AG04450 (cell line): Measurements from ENCODE around the gene TNC. TPM values are rescaled to one million over a fixed set of nuclear protein-coding genes. Genes with fewer than 3 reads are reported as not detected.

Source experiments
- CTCF ChIA-PET: fragments of 300-600, 350-600 bp; formaldehyde crosslinking; extraction: SDS; loops from one replicate; lab custom pipeline; 2022; ENCODE audit warnings: antibody characterized with exemption, inconsistent platforms; lab: Charles Lee
- POLR2A ChIA-PET: fragments of 350-600 bp; formaldehyde crosslinking; extraction: SDS; loops from one replicate; lab custom pipeline; 2021; ENCODE audit warnings: antibody characterized with exemption, inconsistent platforms; lab: Yijun Ruan, JAX
- DNase-seq: peaks from one replicate; pipeline ENCODE4 v3.0.0-alpha.2; 2011; ENCODE audit warnings: low read depth, low spot score
- H3K27ac ChIP-seq: one replicate; pipeline ENCODE4 v1.5.1; 2012; ENCODE audit warnings: low read depth, low read length, control low read depth
- H3K27me3 ChIP-seq: one replicate; pipeline ENCODE4 v1.6.0; 2012; ENCODE audit warnings: low read length; ENCODE audit not compliant: control insufficient read depth, insufficient read depth
- H3K4me3 ChIP-seq: 2 replicates; pipeline ENCODE4 v1.5.1; 2011; ENCODE audit warnings: mild to moderate bottlenecking, low read depth, low read length, control low read depth
- H3K9me3 ChIP-seq: 2 replicates; pipeline ENCODE4 v1.5.1; 2012; ENCODE audit warnings: low read length; ENCODE audit not compliant: control insufficient read depth, insufficient read depth
- polyA plus RNA-seq: library from polyadenylated mRNA; depleted of rRNA; stranded (reverse); fragments of >200 nt; gene quantifications from 2 replicates; pipeline ENCODE4 v1.2.3, GENCODE V29; 2011
- TF ChIP-seq, protein P1 (sequence below): IDR thresholded peaks from 2 replicates; pipeline ENCODE4 v1.5.1; 2011; ENCODE audit warnings: low read depth, low read length, control low read depth, inconsistent platforms

The TNC gene
- polyA plus RNA-seq, 1 experiment, result 265 TPM

DNA sequence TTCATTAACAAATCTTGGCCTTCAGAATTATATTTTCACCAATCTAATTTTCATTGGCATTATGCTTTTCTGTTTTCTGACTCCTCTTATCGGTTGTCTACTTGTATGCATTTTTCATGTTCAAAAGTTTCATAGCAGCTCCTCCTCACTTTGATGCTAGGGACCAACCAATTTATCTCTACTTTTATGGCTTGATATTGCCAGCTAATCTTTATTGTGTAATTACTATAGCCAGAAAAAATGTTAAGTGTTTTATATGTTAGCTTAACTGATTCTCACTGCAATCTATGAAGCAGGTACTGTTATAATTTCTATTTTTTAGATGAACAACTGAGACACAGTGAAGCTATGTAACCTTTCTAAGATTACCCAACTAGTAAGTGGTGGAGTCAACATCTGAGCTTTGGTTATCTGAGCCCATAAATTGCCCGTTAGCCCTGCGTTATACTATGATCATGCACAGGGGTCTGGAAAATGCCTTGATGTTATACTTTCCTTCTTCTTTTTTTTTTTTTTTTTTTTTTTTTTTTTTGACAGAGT is 34.4 kb upstream of the TNC start:
- no peak overlapping the region for H3K27ac ChIP-seq
- no peaks in the 10 kb centered on the region for H3K9me3 ChIP-seq
- POLR2A ChIA-PET, result interaction anchor here (0.7 kb wide), 1 partner anchor 113 kb away, joined by 10 read pairs; no protein-coding TSS in a partner anchor
- no peaks in the 10 kb centered on the region for H3K27me3 ChIP-seq
- TF ChIP-seq, protein P1, sequence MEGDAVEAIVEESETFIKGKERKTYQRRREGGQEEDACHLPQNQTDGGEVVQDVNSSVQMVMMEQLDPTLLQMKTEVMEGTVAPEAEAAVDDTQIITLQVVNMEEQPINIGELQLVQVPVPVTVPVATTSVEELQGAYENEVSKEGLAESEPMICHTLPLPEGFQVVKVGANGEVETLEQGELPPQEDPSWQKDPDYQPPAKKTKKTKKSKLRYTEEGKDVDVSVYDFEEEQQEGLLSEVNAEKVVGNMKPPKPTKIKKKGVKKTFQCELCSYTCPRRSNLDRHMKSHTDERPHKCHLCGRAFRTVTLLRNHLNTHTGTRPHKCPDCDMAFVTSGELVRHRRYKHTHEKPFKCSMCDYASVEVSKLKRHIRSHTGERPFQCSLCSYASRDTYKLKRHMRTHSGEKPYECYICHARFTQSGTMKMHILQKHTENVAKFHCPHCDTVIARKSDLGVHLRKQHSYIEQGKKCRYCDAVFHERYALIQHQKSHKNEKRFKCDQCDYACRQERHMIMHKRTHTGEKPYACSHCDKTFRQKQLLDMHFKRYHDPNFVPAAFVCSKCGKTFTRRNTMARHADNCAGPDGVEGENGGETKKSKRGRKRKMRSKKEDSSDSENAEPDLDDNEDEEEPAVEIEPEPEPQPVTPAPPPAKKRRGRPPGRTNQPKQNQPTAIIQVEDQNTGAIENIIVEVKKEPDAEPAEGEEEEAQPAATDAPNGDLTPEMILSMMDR, result no peak
- no peak overlapping the region for H3K4me3 ChIP-seq
- no peak for DNase-seq
- CTCF ChIA-PET, result no interaction called here

DNA sequence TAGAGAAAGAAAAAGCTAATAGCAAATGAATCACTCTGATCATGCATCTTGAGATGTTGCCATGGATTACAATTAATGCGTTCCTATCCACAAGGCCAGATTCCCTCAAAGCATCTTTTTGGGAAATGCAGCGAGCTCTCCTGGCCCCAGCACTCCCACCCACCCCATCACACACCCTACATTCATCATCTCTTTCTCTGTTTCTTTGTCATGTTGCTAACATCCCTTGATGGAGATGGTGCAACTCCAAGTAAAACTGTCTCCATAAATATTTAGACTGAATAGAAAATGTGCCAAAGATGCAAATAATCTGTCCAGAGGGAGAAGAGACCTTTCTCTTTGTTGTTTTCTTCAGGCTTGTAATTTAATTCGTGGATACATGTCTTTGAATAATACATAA is 30.8 kb upstream of the TNC start:
- Histone ChIP-seq H3K4me3 (no peak overlapping the region), H3K9me3 (no peaks in the 10 kb centered on the region), H3K27me3 (no peaks in the 10 kb centered on the region), H3K27ac (no peak overlapping the region)
- ChIA-PET CTCF (interaction anchor here (1.1 to 1.5 kb wide), 2 partner anchors 26 to 62 kb away, joined by 3 read pairs; no protein-coding TSS in a partner anchor), POLR2A (no interaction called here)
- TF ChIP-seq, protein P1, result no peak
- no peak for DNase-seq

DNA sequence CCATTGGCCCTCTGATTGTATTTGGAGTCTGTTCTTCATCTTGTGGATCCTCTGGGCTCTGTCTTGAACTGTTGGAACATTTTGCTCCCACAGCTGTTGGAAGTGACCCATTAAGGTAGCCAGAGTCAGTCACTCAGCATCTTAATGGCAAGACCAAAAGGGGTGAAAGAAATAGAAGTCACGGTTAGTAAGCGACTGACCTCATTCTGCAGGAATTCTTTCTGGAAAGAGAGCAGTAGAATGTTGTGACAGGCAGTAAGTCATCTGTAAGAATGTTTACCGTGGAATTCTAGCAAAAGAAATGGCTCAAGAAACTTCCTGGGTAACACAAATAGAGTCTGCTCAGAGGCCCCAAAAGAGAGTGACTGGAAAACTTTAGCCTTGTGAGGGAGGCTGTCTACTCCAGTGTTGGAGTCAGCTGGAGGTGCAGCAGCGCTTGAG is 28.6 kb upstream of the TNC start:
- DNase-seq, result peak; percentile 85
- Histone ChIP-seq H3K27me3 (no peaks in the 10 kb centered on the region), H3K9me3 (no peaks in the 10 kb centered on the region; the same call in 1 of the 2 replicates), H3K4me3 (no peak overlapping the region), H3K27ac (peak overlapping the region; percentile 79)
- TF ChIP-seq, protein P1, result no peak
- ChIA-PET POLR2A (no interaction called here), CTCF (no interaction called here)

DNA sequence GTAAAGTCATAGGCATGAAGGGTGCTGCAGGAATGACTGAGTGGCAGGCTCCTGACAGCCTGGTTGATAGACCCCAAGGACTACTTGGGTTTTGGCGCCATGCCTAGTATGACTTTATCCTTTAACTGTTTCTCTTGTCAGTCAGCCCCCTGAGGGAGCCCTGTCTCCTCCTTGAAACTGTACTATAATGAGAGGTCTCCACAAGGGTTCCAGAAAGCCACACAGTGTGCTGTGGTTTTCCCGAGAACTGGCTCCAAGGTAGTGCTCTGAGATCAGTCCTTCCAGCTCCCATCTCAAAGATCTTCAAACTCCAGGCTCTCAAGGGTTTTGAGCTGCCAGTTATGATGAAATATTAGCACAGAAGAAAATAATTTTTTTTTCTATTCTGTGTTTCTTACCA is 26.7 kb upstream of the TNC start:
- Histone ChIP-seq H3K9me3 (no peaks in the 10 kb centered on the region; the same call in 1 of the 2 replicates), H3K27me3 (no peaks in the 10 kb centered on the region), H3K27ac (no peak overlapping the region), H3K4me3 (no peak overlapping the region)
- DNase-seq, result no peak
- TF ChIP-seq, protein P1, result no peak
- ChIA-PET POLR2A (interaction anchor here (0.7 kb wide), 1 partner anchor 27 kb away, joined by 5 read pairs; the partner anchor contains the start of gene TNC), CTCF (no interaction called here)

DNA sequence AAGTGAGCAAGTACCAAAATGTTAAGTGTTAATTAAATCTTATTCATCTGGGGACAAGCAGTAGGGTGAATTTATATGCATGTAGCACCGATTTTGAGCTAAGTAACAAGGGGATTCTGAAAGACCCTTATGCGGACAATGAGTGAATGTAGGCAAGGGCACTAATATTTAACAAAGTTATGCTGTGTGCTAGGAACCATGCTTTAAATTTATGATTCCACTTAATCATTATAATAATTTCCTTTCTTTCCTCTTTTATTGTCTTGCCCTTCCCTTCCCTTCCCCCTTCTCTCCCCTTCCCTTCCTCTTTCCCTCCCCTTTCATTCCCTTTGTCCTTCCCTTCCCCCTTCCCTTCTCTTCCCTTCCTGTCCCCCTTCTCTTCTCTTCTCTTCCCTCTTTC is 25.7 kb upstream of the TNC start:
- Histone ChIP-seq H3K27ac (no peak overlapping the region), H3K9me3 (no peaks in the 10 kb centered on the region; the same call in 1 of the 2 replicates), H3K27me3 (no peaks in the 10 kb centered on the region), H3K4me3 (no peak overlapping the region)
- TF ChIP-seq, protein P1, result no peak
- POLR2A ChIA-PET, result no interaction called here
- no peak for DNase-seq
- CTCF ChIA-PET, result no interaction called here
